HFF-Myc (cell line): ENCODE results near the gene ATP6V1A.

ENCODE experiments used
- DNase-seq: peaks from one replicate; pipeline ENCODE4 v3.0.0-alpha.2; 2011; ENCODE audit warnings: low read depth; ENCODE audit errors: extremely low read depth
- H3K4me3 ChIP-seq: replicated peaks from 2 replicates; pipeline ENCODE4 v1.5.1; 2011; ENCODE audit warnings: low read depth, mild to moderate bottlenecking, control low read depth, low read length
- CTCF ChIP-seq: IDR thresholded peaks from 2 replicates; pipeline ENCODE4 v1.5.1; 2012; ENCODE audit warnings: mild to moderate bottlenecking, low read depth, low read length, control low read depth; ENCODE audit errors: missing control alignments

ATP6V1A gene

GRCh38 chr3:113744941-113745755 is 1.7 kb upstream of the ATP6V1A start:
- TF ChIP-seq CTCF: peak; percentile 59
- peak; percentile 80 for DNase-seq
- H3K4me3 ChIP-seq: peak overlapping the region; percentile 85

GRCh38 chr3:113745756-113746547 is 883 bp upstream of the ATP6V1A start, which contains the start of gene NAA50:
Gene NAA50 (minus strand): TSS chr3:113746249. CDS start chr3:113745949, 300 bp downstream.
- peak within 1 kb of the TSS; percentile 85 for H3K4me3 ChIP-seq
- no peak for TF ChIP-seq CTCF
- DNase-seq: peak; percentile 87

GRCh38 chr3:113747283-113748046 is 630 bp downstream of the ATP6V1A start:
- no peak for DNase-seq
- peak overlapping the region; percentile 85 for H3K4me3 ChIP-seq
- TF ChIP-seq CTCF: no peak

GRCh38 chr3:113751141-113751540 is 4.3 kb downstream of the ATP6V1A start:
- no peak for TF ChIP-seq CTCF
- DNase-seq: no peak
- no peak overlapping the region for H3K4me3 ChIP-seq

- TF ChIP-seq CTCF: no peak
- no peak overlapping the region for H3K4me3 ChIP-seq
- DNase-seq: no peak
Observed at GRCh38 chr3:113753376-113753985, 6.6 kb downstream of the ATP6V1A start.
